Measurements from ENCODE around the gene VTN. TPM values are rescaled to one million over a fixed set of nuclear protein-coding genes. Genes with fewer than 3 reads are reported as not detected.
A peak's percentile ranks its signal among the peaks of the same experiment; 100 is the strongest.

Gene VTN
- 12.4 and 13.1 TPM in 2 replicates for total RNA-seq (2014; rRNA removed; shearing (Covaris generic))

GRCh38 chr17:28370035-28370743 is at the start of gene VTN:
Gene VTN, minus strand, starts transcription at chr17:28370307. Its CDS starts 104 bp downstream, at chr17:28370203.
- peak; percentile 25 for DNase-seq (ENCODE audit: low spot score)
- in situ Hi-C loops (cut with HindIII; ENCODE audit: low sequenced_read_pairs): no loop called here

- peak; percentile 52 for DNase-seq (ENCODE audit: low spot score)
- in situ Hi-C loops (cut with HindIII; ENCODE audit: low sequenced_read_pairs): no loop called here
These were observed 46.7 kb upstream of the VTN start for GRCh38 chr17:28416703-28417311.

GRCh38 chr17:28415886-28416285 is 45.8 kb upstream of the VTN start:
- in situ Hi-C loops (cut with HindIII; ENCODE audit: low sequenced_read_pairs): no loop called here
- no peak for DNase-seq (ENCODE audit: low spot score)

GRCh38 chr17:28413804-28414203 is 43.7 kb upstream of the VTN start:
- in situ Hi-C loops (cut with HindIII; ENCODE audit: low sequenced_read_pairs): no loop called here
- no peak for DNase-seq (ENCODE audit: low spot score)

- DNase-seq (ENCODE audit: low spot score): no peak
These were observed 42.0 kb upstream of the VTN start for GRCh38 chr17:28412099-28412498.

GRCh38 chr17:28407974-28408306 is 37.8 kb upstream of the VTN start:
- no peak for DNase-seq (ENCODE audit: low spot score)
- in situ Hi-C loops (cut with HindIII; ENCODE audit: low sequenced_read_pairs): no loop called here

More at GRCh38 chr17:28412099-28412498, 42.0 kb upstream of the VTN start:
- in situ Hi-C loops (cut with HindIII; ENCODE audit: low sequenced_read_pairs): no loop called here

- in situ Hi-C loops (cut with HindIII; ENCODE audit: low sequenced_read_pairs): no loop called here
- DNase-seq (ENCODE audit: low spot score): peak; percentile 60
These were observed 37.2 kb upstream of the VTN start for GRCh38 chr17:28407130-28407973.

- in situ Hi-C loops (cut with HindIII; ENCODE audit: low sequenced_read_pairs): no loop called here
These were observed 36.3 kb upstream of the VTN start for GRCh38 chr17:28406473-28406814.

GRCh38 chr17:28405632-28406472 is 35.7 kb upstream of the VTN start, which contains the start of gene SLC46A1:
Gene SLC46A1, minus strand, starts transcription at chr17:28406212. Its CDS starts 98 bp downstream, at chr17:28406114.
- in situ Hi-C loops (cut with HindIII; ENCODE audit: low sequenced_read_pairs): no loop called here
- peak; percentile 84 for DNase-seq (ENCODE audit: low spot score)

More at GRCh38 chr17:28406473-28406814, 36.3 kb upstream of the VTN start:
- peak; percentile 43 for DNase-seq (ENCODE audit: low spot score)

- in situ Hi-C loops (cut with HindIII; ENCODE audit: low sequenced_read_pairs): no loop called here
- peak; percentile 64 for DNase-seq (ENCODE audit: low spot score)
These were observed 34.9 kb upstream of the VTN start for GRCh38 chr17:28404812-28405570.

- in situ Hi-C loops (cut with HindIII; ENCODE audit: low sequenced_read_pairs): no loop called here
These were observed 34.3 kb upstream of the VTN start for GRCh38 chr17:28404461-28404811.

GRCh38 chr17:28404007-28404406 is 33.9 kb upstream of the VTN start:
- in situ Hi-C loops (cut with HindIII; ENCODE audit: low sequenced_read_pairs): no loop called here
- DNase-seq (ENCODE audit: low spot score): no peak

More at GRCh38 chr17:28404461-28404811, 34.3 kb upstream of the VTN start:
- DNase-seq (ENCODE audit: low spot score): no peak

- no peak for DNase-seq (ENCODE audit: low spot score)
- in situ Hi-C loops (cut with HindIII; ENCODE audit: low sequenced_read_pairs): no loop called here
These were observed 32.7 kb upstream of the VTN start for GRCh38 chr17:28402844-28403243.

GRCh38 chr17:28402224-28402630 is 32.1 kb upstream of the VTN start:
- in situ Hi-C loops (cut with HindIII; ENCODE audit: low sequenced_read_pairs): no loop called here
- DNase-seq (ENCODE audit: low spot score): no peak

GRCh38 chr17:28399808-28400207 is 29.7 kb upstream of the VTN start:
- no peak for DNase-seq (ENCODE audit: low spot score)
- in situ Hi-C loops (cut with HindIII; ENCODE audit: low sequenced_read_pairs): no loop called here

GRCh38 chr17:28398280-28398981 is 28.3 kb upstream of the VTN start:
- in situ Hi-C loops (cut with HindIII; ENCODE audit: low sequenced_read_pairs): no loop called here
- no peak for DNase-seq (ENCODE audit: low spot score)

- in situ Hi-C loops (cut with HindIII; ENCODE audit: low sequenced_read_pairs): no loop called here
These were observed 27.7 kb upstream of the VTN start for GRCh38 chr17:28397687-28398279.

GRCh38 chr17:28397275-28397674 is 27.2 kb upstream of the VTN start:
- DNase-seq (ENCODE audit: low spot score): no peak
- in situ Hi-C loops (cut with HindIII; ENCODE audit: low sequenced_read_pairs): no loop called here

More at GRCh38 chr17:28397687-28398279, 27.7 kb upstream of the VTN start:
- no peak for DNase-seq (ENCODE audit: low spot score)

Measured in G401 (cell line).